ENCODE measurements around the gene ANAPC15.
"Not testable (repeated sequence)": the region's sequence is repeated elsewhere in the genome, so short reads cannot be mapped to it uniquely, and the experiment has no call there.

Gene ANAPC15

DNA sequence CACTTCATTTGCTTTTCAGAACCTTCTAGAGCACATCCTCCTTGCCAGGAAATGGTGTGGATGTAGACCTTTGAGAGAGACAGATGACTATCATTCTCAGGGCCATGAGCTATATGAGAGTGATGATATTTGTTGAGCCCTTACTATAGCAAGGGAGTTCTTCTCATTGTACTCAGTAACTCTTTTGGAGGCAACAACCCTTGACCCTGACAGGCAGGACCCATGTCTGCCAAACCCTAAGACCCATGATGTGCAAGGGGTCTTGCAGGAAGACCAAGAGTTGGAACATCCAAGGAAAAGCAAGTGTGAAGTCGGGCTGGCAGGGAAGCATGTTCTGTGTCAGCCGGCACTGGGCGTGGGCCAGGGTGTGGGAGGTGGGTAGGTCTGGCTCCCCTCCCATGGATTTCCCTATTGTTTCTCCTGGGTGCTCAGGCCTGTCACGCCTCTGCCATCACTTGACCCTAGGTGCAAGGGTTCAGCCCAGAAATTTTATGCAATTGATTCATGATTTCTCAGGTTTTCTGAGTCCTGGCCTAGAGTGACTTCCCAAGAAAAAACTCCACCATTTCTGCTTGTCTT is 24.3 kb upstream of the ANAPC15 start:
- Mint-ChIP-seq H3K36me3 (ENCODE audit: low read depth) (no peaks in the 10 kb centered on the region), H3K27ac (no peak overlapping the region), H3K27me3 (peaks cover 13% of the 10 kb centered on the region), H3K9me3 (no peaks in the 10 kb centered on the region), H3K4me1 (ENCODE audit: low read depth) (peaks cover 19% of the 10 kb centered on the region), H3K4me3 (no peak overlapping the region)

DNA sequence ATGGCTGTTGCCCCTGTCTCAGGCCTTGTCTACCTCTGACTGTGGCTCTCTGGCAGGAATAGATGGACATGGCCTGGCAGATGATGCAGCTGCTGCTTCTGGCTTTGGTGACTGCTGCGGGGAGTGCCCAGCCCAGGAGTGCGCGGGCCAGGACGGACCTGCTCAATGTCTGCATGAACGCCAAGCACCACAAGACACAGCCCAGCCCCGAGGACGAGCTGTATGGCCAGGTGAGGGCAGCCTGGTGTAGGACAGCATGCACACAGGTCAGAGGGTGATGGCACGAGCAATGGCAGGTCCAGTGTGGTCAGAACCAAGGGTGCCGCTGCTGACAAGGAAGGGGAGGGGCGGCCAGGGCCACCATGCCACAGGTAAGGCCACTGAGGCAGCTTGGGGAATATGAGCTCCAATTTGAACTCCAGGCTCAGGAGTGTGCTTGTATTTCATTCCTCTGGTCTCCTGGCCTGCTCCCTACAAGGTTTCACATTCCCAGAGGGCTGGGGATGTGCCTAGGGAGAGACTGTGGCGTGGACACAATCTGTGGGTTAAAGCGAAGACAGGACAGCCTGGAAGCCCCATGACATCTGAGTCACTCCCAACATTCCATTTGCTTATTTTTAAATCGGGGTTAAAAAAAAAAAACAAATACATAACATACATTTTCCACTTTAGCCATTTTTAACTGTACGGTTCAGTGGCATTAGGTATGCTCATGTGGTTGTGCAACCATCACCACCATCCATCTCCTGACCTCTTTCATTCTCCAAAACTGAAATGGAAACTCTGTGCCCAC is 23.6 kb upstream of the ANAPC15 start:
- Mint-ChIP-seq H3K36me3 (ENCODE audit: low read depth) (no peaks in the 10 kb centered on the region), H3K27me3 (peaks cover 13% of the 10 kb centered on the region), H3K27ac (no peak overlapping the region), H3K4me1 (ENCODE audit: low read depth) (peaks cover 12% of the 10 kb centered on the region), H3K9me3 (no peaks in the 10 kb centered on the region), H3K4me3 (no peak overlapping the region)

DNA sequence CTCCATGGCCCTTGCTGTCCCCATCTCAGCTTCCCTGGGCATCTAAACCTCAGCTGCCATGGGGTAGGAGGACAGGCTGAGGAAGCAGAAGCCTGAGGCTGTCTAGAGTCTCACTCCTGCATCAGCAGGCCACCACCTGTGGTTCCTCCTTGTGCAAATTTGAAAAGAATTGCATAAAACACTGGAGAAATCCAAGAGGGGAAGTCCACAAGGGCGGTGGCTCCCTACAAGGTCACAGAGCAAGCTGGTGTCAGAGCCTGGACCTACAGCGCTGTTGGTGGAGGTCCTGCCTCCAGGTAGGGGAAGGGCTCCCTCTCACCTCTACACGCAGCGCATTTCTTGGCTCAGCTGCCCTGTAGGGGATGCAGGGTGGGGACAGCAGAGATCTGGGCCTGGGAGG is 23.0 kb upstream of the ANAPC15 start, which contains the start of gene FOLR3:
TSS of gene FOLR3 (plus strand) at position 253 of the 400 bp plus-strand sequence. CDS start 228 bp downstream, outside the sequence.
- not testable (repeated sequence) for H3K4me3 Mint-ChIP-seq; H3K36me3 Mint-ChIP-seq (ENCODE audit: low read depth)
- H3K27me3 Mint-ChIP-seq: peaks cover 13% of the 10 kb centered on the region

DNA sequence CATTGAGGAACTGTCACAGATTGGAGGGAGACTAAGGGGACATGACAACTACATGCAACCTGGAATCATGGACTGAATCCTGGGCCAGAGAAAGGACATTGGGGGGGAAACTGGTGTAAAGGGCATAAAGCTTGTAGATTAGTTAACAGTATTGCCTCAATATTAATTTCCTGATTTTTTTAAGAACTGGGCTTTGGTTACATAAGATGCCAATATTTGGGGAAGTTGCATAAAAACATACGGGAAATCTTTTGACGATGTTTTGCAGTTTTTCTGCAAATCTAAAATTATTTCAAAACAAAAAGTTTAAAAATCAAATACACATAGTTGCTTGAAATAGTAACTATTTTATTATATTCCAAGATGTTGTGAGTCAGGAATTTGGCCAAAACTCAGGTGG is 20.2 kb upstream of the ANAPC15 start:
- Mint-ChIP-seq H3K4me1 (ENCODE audit: low read depth) (peaks cover 4% of the 10 kb centered on the region), H3K36me3 (ENCODE audit: low read depth) (peaks cover 14% of the 10 kb centered on the region), H3K9me3 (peaks cover 14% of the 10 kb centered on the region), H3K27ac (no peak overlapping the region), H3K27me3 (peaks cover 18% of the 10 kb centered on the region), H3K4me3 (no peak overlapping the region)

More for the DNA sequence above, 23.0 kb upstream of the ANAPC15 start, which contains the start of gene FOLR3:
- H3K9me3 Mint-ChIP-seq; H3K4me1 Mint-ChIP-seq (ENCODE audit: low read depth); H3K27ac Mint-ChIP-seq: not testable (repeated sequence)

DNA sequence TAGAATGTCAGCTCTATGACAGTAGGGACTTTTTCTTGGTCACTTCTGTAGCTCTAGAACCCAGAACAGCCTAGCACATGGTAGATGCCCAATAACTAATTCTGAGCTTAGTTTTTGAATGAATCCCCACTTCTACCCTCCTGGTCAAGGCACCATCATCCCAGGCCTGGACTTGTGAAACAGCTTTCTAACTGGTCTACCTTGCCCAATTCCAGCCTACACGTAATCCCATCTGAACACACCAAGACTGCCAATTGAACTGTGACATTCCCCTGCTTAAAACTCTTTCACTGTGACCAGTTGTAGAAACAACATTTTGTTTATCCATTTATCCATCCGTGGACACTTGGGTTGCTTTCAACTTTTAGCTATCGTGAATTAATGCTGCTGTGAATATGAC is 16.9 kb upstream of the ANAPC15 start:
- Mint-ChIP-seq H3K36me3 (ENCODE audit: low read depth) (peaks cover 15% of the 10 kb centered on the region), H3K4me1 (ENCODE audit: low read depth) (no peaks in the 10 kb centered on the region), H3K9me3 (peaks cover 14% of the 10 kb centered on the region), H3K27me3 (peaks cover 18% of the 10 kb centered on the region), H3K4me3 (no peak overlapping the region), H3K27ac (no peak overlapping the region)

DNA sequence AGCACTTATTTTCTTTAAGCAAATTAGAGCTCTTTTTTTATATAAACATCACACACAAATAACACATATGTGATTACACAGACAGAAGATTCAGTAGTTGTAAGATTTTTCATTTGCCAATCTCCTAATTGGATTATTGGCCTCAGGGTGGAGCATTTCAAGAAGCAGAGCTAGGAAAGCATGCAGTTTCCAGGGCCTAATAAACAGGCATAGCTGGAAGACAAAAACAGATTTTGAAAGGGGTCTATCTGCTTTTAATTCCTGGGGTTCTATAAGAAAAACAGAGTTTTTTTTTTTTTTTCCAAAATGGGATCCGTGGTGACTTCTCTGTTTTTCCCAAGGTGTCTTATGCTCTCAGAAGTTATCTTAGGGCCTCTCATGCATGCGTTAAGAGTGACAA is 15.4 kb upstream of the ANAPC15 start:
- Mint-ChIP-seq H3K36me3 (ENCODE audit: low read depth) (peaks cover 15% of the 10 kb centered on the region), H3K27me3 (peaks cover 15% of the 10 kb centered on the region), H3K9me3 (peaks cover 14% of the 10 kb centered on the region), H3K4me3 (no peak overlapping the region), H3K27ac (no peak overlapping the region), H3K4me1 (ENCODE audit: low read depth) (no peaks in the 10 kb centered on the region)

DNA sequence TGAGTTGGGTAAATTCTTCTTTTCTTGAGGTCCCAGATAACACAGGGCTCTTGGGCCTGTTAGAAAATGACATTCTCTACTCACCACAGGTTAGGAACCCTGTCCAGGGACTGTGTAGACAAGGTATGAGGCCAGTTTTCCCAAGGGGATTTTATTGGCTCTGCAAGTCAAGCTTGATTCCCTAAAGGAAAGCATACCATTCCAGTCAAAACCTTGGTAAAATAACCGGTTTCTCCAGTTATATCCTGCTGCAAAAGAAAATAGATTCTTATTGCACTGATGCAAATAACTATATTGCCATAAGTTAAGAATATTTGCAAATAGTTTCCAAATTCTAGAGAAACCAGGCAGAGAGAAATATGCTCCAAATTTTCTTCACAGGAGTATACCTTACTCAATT is 13.5 kb upstream of the ANAPC15 start:
- Mint-ChIP-seq H3K9me3 (peaks cover 14% of the 10 kb centered on the region), H3K27me3 (peaks cover 9% of the 10 kb centered on the region), H3K4me3 (no peak overlapping the region), H3K4me1 (ENCODE audit: low read depth) (no peaks in the 10 kb centered on the region), H3K36me3 (ENCODE audit: low read depth) (peaks cover 15% of the 10 kb centered on the region), H3K27ac (no peak overlapping the region)

DNA sequence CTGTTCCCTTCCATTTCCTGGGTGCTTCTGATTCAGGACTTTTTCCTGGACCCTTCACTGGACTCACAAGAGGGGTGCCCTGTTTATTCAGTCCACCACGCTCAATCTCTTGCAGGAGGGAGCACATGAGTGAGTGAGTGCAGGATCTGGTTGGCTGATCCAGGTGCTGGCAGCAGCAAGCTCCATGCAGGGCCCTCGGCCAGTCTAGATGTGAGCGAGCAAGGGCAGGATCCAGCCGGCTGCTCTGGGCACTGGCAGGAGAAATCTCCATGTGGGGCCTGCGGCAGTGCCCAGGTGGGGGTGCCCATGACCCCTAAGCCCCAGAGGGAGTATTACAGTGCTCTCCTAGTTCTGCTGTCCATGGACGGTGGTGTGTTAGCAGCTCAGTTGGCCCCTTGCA is 11.6 kb upstream of the ANAPC15 start:
- peaks cover 11% of the 10 kb centered on the region for H3K9me3 Mint-ChIP-seq
- no peak overlapping the region for H3K4me3 Mint-ChIP-seq
- no peak overlapping the region for H3K27ac Mint-ChIP-seq
- peaks cover 9% of the 10 kb centered on the region for H3K27me3 Mint-ChIP-seq
- H3K36me3 Mint-ChIP-seq (ENCODE audit: low read depth): peaks cover 11% of the 10 kb centered on the region
- no peaks in the 10 kb centered on the region for H3K4me1 Mint-ChIP-seq (ENCODE audit: low read depth)

DNA sequence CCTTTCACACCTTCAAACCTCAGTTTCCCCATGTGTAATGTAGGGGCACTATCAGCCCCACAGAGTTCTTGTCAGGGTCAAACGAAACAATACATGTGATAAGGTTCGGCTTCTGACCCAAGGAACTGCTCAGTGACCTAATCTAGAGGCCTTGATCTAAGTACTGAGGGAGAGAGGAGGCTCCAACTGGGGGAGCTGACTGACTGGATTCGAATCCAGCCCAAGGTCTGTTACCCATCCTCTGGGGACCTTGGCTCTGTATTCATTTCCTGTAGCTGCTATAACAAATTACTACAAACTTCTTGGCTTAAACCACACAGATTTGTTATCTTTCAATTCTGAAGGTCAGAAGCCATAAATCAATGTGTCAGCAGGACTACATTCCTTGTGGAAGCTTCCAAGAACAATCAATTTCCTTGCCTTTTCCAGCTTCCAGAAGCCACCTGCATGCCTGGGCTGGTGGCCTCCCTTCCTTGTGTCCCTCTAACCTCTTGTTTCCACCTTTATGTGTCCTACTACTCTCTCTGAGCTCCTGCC is 10.7 kb upstream of the ANAPC15 start:
- H3K9me3 Mint-ChIP-seq: peaks cover 4% of the 10 kb centered on the region
- peaks cover 8% of the 10 kb centered on the region for H3K27me3 Mint-ChIP-seq
- no peak overlapping the region for H3K4me3 Mint-ChIP-seq
- H3K4me1 Mint-ChIP-seq (ENCODE audit: low read depth): no peaks in the 10 kb centered on the region
- H3K36me3 Mint-ChIP-seq (ENCODE audit: low read depth): peaks cover 4% of the 10 kb centered on the region
- H3K27ac Mint-ChIP-seq: no peak overlapping the region

DNA sequence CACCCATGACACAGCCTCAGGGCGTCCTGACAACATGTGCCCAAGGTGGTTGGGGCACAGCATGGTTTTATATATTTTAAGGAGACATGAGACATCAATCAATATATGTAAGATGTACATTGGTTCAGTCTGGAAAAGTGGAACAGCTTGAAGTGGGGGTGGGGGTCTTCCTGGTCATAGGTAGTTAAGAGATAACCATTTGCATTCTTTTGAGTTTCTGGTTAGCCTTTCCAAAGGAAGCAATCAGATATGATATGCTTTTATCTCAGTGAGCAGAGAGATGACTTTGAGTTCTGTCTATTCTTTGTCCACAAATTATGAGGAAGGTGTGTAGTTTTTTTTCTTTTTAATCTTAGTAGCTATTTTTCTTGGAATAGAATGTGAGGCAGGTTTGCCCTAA is 10.1 kb upstream of the ANAPC15 start:
- peaks cover under 1% of the 10 kb centered on the region for H3K9me3 Mint-ChIP-seq
- H3K4me3 Mint-ChIP-seq: no peak overlapping the region
- H3K36me3 Mint-ChIP-seq (ENCODE audit: low read depth): peaks cover under 1% of the 10 kb centered on the region
- no peak overlapping the region for H3K27ac Mint-ChIP-seq
- H3K27me3 Mint-ChIP-seq: peaks cover 10% of the 10 kb centered on the region
- no peaks in the 10 kb centered on the region for H3K4me1 Mint-ChIP-seq (ENCODE audit: low read depth)

DNA sequence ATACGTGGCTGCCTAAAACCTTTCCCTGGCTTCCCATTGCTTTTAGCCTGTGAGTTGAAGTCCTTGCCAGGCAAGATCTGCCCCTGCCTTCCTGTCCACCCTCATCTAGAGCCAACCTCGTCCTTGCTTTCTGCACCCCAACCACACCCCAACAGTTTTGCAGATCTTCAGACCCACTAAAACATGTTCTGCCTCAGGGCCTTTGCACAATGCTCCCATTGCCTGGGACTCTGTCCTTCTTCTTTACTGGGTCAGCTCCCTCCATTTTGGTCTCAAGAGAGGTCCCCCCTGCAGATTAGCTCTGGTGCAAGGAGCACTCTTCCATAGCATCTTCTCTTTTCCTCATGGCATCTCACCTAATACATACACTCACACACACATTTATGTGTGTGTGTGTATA is 8.4 kb upstream of the ANAPC15 start:
- H3K4me1 Mint-ChIP-seq (ENCODE audit: low read depth): no peaks in the 10 kb centered on the region
- H3K4me3 Mint-ChIP-seq: no peak overlapping the region
- peaks cover 11% of the 10 kb centered on the region for H3K27me3 Mint-ChIP-seq

DNA sequence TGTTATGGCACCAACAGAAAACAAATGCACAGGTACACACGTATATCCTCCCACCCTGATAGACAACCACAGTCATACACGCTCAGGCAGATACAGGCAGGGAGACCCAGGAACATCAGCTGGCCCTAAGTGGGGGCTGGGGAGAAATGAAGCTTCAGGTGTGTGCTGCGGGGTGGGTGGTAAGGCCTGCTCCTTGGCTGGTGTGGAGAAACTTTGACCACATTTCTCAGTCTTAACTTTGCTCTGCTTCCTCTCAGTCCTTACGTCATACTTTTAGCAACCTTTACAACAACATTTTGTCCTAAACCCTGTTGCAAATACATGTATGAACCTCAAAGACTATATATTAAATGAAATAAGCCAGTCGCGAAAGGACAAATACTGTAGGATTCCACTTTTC is 6.7 kb upstream of the ANAPC15 start:
- no peaks in the 10 kb centered on the region for H3K36me3 Mint-ChIP-seq (ENCODE audit: low read depth)
- H3K9me3 Mint-ChIP-seq: no peaks in the 10 kb centered on the region
- no peaks in the 10 kb centered on the region for H3K4me1 Mint-ChIP-seq (ENCODE audit: low read depth)
- peaks cover 11% of the 10 kb centered on the region for H3K27me3 Mint-ChIP-seq
- H3K4me3 Mint-ChIP-seq: no peak overlapping the region
- no peak overlapping the region for H3K27ac Mint-ChIP-seq

More for the DNA sequence above, 8.4 kb upstream of the ANAPC15 start:
- no peaks in the 10 kb centered on the region for H3K36me3 Mint-ChIP-seq (ENCODE audit: low read depth)
- H3K27ac Mint-ChIP-seq: no peak overlapping the region
- H3K9me3 Mint-ChIP-seq: no peaks in the 10 kb centered on the region

DNA sequence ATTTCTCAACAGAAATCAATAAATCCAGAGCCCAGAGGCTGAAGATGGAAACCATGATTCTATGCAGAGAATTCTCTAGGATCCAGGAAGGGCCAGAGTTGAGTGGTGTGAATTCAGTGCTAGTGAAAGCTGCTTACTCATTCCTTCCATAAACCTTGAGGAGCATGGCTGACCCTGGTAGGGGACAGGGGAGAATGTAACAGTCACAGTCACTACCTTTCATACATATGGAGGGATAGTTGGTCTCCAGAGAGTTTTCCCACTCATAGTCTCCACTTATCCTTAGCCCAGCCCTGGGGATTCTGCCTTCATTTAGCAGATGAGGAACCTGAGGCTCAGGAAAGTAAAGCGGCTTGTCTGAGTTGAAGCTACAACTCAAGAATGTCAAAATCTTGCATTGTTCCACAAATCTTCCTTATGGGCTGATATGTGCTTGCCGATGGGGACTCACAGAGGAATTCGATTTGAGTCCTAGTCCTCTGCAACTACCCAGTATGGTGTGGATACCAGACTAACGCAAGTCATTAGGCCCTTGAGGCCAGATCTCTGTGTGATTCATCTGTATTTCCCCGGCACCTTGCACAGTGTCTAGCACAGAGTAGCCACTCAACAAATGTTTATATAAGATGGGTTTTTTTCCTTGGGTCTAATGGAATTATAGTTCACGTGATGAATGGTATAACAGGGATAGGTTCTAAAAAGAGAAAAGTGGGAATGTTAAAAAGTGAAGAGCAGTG is 3.7 kb upstream of the ANAPC15 start:
- Mint-ChIP-seq H3K27me3 (peaks cover 11% of the 10 kb centered on the region), H3K4me1 (ENCODE audit: low read depth) (peaks cover 18% of the 10 kb centered on the region), H3K4me3 (no peak overlapping the region), H3K36me3 (ENCODE audit: low read depth) (no peaks in the 10 kb centered on the region), H3K27ac (no peak overlapping the region), H3K9me3 (no peaks in the 10 kb centered on the region)

DNA sequence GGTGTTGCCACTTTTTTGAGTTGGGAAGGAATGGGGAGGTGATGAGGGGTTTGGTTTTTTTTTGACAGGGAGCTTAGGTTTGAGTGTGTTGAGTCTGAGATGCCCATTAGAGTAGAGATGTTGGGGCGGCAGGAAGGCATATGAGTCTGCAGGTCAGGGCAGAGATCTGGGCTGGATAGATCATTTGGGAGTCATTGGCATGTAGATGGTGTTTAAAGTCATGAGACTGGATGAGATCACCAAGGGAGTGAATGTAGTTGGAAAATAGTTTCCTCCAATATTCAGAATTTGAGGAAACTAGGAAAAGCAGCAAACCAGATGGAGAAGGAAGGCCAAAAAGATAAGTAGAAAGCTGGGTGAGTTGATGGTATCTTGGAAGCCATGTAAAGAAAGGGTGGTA is 2.1 kb upstream of the ANAPC15 start:
- Mint-ChIP-seq H3K4me1 (ENCODE audit: low read depth) (peaks cover 20% of the 10 kb centered on the region), H3K9me3 (no peaks in the 10 kb centered on the region), H3K27me3 (peaks cover 7% of the 10 kb centered on the region), H3K36me3 (ENCODE audit: low read depth) (peaks cover 5% of the 10 kb centered on the region), H3K4me3 (no peak overlapping the region), H3K27ac (no peak overlapping the region)

All from stimulated activated naive CD8-positive, alpha-beta T cell treated with anti-CD3 and anti-CD28 coated beads, Interleukin-15, Interleukin-2, amounts not matched to agents 100 ng/mL and 50 ng/mL, for 24 hours (primary cell).